NB4 (cell line): ENCODE measurements around the gene PBXIP1.

Experiments
- MYC ChIP-seq: IDR thresholded peaks from 2 replicates; pipeline ENCODE4 v1.6.1; 2011; ENCODE audit warnings: low read depth, low read length
- POLR2A ChIP-seq: IDR thresholded peaks from 2 replicates; pipeline ENCODE4 v1.6.1; 2011; ENCODE audit warnings: mild to moderate bottlenecking; ENCODE audit not compliant: insufficient read length; ENCODE audit errors: extremely low read depth
- TF ChIP-seq, protein P1 (sequence below): IDR thresholded peaks from one replicate; pipeline ENCODE4 v1.5.1; 2012; ENCODE audit warnings: low read depth, low read length
- TF ChIP-seq, protein P2 (sequence below): IDR thresholded peaks from 2 replicates; pipeline ENCODE4 v1.6.1; 2011; ENCODE audit warnings: low read depth, low read length

DNA sequence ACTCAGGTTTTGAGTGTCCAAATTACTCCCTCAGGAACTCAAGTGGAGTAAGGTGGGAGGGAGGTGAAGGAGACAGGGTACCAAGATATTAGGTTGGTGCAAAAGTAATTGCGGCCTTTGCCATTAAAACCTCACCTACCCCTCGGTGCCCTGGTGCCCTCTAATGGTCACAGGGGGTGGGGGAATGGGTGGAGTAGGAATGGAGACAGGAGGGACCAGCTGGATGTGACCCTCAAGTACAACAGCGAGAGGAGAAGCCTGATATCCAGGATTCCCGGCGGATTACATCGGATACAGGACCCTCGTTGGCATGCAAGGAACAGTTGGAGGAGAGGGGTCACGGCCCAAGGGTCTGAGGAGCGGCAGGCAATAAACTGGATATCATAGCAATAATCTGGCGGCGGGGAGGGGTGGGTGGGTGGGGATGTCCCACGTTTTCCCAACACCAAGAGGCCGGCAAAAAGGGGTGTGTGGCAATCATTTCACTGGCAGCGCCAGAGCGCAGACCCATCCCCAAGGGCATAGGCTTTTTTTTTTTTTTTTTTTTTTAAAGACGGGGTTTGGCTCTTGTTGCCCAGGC, 42.4 kb upstream of the PBXIP1 start:
- no peak for TF ChIP-seq POLR2A
- TF ChIP-seq, protein P1, sequence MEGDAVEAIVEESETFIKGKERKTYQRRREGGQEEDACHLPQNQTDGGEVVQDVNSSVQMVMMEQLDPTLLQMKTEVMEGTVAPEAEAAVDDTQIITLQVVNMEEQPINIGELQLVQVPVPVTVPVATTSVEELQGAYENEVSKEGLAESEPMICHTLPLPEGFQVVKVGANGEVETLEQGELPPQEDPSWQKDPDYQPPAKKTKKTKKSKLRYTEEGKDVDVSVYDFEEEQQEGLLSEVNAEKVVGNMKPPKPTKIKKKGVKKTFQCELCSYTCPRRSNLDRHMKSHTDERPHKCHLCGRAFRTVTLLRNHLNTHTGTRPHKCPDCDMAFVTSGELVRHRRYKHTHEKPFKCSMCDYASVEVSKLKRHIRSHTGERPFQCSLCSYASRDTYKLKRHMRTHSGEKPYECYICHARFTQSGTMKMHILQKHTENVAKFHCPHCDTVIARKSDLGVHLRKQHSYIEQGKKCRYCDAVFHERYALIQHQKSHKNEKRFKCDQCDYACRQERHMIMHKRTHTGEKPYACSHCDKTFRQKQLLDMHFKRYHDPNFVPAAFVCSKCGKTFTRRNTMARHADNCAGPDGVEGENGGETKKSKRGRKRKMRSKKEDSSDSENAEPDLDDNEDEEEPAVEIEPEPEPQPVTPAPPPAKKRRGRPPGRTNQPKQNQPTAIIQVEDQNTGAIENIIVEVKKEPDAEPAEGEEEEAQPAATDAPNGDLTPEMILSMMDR, result peak; percentile 22
- TF ChIP-seq, protein P2, sequence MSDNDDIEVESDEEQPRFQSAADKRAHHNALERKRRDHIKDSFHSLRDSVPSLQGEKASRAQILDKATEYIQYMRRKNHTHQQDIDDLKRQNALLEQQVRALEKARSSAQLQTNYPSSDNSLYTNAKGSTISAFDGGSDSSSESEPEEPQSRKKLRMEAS, result no peak
- TF ChIP-seq MYC, result no peak
